ENCODE results near the gene KIF16B.
"Not testable (repeated sequence)": the region's sequence is repeated elsewhere in the genome, so short reads cannot be mapped to it uniquely, and the experiment has no call there.

KIF16B gene

DNA sequence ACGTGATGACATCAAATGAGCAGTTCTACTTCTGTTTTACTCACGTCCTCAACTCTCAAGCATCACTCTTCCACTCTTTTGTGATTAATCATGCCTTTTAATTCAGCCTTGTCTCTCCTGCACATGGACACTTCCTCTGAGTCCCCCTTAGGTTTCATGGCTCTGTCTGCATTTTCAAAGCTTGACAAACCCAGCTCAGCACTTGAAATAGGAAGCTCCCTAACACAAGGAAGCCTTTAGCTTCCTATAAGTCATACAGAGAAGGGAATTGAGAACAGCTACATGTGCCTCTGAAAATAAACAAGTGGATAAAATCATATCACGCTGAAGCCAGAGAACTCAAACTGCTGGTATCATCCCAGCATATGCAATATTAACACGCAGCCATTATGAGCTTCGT lies 21.2 kb downstream of the KIF16B start:
- no peak for DNase-seq

DNA sequence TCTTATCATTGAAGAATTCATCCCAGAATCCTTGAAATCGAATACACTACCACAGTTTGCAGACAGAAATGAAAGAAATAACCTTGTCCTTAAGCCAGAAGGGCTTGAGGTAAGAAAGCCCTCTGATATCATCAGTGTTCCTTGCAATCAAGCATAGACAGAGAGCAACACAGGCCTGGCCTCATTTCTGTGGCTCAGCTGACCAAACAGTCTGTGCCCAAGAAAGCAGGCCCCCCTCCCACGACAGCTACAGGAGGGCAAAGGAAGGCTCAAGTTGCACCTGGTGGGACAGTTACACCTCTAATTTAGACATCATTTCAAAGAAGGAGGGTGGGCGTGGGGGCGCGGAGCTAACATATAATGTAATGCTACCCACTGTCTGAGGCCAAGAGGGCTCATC lies 21.6 kb downstream of the KIF16B start:
- DNase-seq, result no peak

DNA sequence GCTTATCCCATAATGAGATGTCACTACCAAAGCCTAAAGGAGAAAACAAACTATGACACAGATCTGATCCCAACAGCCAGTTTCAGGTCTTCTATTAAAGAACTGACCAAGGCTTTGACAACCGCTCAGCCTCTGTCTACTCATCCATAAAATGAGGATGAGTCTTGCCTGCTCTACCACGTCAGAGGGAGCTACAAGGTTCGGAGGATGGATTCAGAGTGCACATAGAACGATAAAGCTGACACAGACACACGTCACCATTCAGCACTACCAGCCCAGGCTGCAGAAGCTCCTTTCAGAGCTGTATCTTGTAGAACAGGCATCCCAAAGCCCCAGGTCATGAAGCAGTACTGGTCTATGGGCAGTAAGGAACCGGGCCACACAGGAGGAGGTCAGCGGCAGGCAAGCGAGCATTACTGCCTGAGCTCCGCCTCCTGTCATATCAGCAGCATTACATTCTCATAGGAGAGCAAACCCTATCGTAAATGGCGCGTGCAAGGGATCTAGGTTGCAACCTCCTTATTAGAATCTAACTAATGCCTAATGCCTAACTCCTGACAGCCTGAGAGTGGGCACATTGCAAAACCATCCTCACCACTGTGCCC lies 25.1 kb downstream of the KIF16B start:
- DNase-seq, result no peak

DNA sequence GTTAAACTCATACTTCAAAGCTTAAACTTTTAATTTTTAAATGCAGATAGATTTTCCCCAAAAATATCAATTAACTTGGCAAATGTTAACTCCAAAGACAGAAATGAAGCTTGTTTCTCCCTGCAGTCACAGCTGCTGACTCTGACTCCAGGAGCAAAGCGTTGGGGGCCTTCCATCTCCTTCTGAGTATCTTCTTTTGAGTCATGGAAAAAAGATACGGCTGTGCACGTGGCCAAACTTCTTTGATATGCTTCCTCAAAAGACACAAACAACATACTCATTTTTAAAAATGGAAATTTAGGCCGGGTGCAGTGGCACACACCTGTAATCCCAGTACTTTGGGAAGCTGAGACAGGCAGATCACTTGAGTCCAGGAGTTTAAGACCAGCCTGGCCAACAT lies 28.3 kb downstream of the KIF16B start:
- no peak for DNase-seq

DNA sequence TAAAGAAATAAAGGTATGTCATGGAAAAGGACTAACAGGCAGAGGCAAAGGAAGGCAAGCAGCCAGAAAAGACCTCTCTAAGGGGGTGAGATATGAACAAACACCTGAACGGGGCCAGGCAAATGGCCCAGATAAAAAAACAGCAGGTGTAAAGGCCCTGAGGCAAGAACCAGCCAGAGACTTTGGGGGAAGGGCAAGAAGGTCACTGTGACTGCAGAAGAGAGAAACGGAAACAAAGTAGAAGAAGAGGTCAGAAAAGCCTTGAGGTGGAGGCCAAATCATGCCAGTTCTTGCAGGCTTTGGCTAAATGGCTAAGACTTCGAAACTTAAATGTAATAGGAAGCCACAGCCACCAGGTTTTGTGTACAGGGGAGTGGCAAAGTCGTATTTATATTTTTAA lies 30.8 kb downstream of the KIF16B start:
- no peak for DNase-seq

DNA sequence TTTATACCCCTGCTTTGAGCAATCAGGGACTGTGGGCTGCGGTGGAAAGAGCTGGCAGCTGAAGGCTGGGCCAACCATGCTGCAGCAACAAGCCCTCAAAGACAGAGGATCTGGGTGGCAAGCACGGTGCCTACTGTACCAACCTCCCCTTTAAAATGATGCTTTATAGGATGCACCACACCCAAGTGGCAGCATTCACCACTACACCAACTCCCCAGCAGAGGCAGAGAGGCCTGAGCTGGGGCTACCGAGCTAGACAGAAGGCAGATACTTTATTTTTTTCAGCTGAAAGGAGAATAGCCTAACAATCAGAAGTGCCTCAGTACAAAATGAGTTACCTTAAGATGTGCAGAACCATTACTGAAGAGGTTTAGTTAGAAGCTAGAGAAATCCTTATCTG lies 31.4 kb downstream of the KIF16B start:
- DNase-seq, result no peak

DNA sequence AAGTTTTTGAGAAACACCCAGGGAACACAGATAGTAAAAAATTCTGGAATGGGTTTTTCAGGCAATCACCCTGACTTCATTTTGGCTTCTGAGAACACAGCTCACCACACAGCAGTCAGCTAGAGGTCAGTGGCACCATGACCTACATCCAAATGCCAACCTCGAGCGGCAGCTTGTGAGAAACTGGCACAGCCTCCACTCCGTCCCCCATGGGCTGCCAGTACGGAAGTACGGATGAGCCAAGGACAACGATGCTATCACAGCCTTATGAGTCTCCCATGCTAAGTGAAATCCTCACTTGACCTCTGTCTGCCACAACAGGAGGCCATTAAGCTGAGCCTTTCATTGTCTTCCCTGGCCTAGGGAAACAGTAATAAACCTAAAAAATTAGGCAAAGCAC lies 32.0 kb downstream of the KIF16B start:
- DNase-seq, result no peak

DNA sequence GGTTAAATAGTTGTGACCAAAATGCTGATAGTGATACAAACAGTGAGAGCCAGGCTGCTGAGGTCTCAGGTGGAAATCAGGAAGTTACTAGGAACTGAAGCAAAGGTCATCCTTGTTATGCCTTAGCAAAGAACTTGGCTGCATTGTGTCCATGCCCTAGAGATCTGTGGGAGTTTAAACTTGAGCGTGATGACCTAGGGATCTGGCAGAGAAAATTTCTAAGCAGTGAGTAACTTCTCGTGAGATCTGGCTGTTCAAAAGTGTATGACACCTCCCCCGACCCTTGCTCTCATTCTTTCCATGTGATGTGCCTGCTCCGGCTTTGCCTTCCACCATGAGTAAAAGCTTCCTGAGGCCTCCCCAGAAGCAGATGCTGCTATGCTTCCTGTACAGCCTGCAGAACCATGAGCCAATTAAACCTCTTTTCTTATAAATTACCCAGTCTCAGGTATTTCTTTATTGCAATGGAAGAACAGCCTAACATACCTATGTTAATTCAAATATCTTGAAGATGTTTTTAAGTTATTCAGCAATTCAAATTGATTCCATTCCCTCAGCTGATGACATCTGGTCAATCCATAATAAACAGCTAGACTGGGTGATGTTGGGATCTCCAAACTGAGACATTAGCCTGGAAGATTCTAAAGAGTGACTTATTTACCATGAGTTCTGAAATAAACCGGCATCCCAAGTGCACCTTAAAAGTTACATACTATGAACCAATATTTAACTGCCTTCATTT lies 33.8 kb downstream of the KIF16B start:
- no peak for DNase-seq

DNA sequence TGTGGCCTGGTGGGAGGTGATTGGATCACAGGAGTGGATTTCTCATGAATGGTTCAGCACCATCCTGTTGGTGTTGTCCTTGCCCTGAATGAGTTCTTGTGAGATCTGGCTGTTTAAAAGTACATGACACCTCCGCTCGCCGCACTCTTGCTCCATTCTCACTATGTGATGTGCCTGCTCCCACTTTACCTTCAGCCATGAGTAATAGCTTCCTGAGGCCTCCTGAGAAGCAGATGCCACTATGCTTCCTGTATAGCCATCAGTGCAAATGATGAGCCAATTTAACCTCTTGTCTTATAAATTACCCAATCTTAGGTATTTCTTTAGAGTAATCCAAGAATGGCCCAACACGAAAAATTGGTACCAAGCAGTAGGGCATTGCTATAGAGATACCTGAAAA lies 34.5 kb downstream of the KIF16B start:
- no peak for DNase-seq

DNA sequence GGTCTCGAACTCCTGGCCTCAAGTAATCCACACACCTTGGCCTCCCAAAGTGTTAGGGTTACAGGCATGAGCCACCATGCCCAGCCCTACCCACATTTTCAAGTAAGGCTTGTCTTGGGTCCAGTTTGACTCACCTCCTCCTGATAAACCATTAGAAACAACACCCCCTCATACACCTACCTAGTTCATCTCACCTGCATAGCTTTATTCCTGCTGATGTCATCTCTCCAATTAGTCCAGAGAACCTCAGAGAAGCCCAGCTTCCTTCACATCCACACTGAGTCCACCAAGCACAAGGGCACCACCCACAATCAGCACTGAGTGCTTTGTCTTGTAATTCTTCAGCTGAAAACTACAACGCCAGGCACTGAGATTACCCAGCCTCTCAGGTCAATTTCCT lies 35.3 kb downstream of the KIF16B start:
- DNase-seq, result no peak

DNA sequence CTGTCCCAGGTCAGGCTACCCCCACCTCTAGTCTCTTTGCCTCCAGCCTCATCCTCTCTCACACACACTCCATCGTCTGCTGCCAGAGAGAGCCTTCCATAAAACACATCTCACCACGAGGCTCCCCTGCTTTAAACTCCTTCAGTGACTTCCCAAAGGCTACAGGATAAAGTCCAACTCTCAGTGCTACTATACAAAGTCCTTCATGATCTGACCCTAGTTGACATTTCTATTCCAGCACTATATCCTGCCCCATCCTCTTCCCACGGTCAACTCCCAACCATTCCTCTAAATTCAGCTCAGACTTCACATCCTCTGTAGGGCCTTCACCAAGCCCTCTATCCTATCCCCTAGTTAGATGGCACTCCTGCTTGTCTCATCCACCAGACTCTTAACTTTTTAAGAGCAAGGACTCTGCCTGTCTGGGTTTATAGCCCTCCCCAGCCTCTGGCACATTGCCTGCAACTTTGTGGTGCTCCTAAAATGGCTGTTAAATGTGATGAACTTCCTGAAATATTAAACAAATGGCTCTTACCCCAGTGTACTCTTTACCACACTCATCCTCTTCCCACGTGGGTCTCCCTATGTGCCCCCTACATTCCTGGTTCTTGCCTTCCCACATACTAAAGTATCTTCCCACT lies 36.1 kb downstream of the KIF16B start:
- no peak for DNase-seq

DNA sequence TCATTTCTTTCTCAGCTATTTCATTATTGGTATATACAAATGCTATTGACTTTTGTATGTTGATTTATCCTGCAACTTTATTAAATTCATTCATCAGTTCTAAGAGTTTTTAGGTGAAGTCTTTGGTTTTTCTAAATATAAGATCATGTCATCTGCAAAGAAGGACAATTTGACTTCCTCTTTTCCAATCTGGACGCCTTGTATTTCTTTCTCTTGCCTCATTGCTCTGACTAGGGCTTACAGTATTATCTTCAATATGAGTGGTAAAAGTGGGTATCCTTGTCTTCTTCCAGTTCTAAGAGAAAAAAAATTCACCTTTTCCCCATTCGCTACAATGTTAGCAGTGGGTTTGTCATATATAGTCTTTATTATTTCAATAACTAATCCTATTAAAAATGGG lies 38.0 kb downstream of the KIF16B start:
- DNase-seq, result no peak

DNA sequence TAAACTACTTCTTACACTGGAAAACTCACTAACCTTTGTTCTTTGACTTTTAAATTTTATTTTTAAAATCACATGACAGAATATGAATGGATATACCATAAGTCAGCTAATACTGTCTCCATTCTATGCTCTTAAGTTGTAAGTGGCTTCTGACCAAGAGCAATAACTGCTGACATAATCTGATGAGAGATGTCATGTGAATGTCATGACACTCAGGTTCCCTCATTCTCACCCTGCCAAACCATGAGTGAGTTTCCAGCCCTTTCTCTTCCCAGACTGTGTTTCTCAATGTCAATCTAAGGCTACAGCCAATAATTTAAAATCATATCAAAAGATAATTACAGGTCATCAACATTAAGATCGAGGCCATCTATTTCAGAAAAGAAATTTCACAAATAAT lies 39.7 kb downstream of the KIF16B start:
- no peak for DNase-seq

DNA sequence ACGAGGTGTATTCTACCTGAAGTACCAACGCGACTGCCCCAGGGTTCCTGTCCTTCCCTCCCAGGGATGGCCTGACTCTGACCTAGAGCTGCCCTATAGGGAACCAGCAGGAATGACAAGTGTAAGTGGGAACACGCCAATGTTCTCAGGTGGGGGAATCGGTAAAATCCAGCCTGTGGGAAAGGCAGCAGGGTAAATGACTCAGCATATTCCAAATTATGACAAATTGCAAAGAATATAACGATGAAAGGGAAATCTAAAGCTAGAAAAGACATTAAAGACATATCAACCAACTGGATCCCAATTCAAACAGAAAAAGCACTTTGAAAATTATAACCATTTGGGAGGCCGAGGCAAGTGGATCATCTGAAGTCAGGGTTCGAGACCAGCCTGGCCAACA lies 41.8 kb downstream of the KIF16B start:
- DNase-seq, result no peak

DNA sequence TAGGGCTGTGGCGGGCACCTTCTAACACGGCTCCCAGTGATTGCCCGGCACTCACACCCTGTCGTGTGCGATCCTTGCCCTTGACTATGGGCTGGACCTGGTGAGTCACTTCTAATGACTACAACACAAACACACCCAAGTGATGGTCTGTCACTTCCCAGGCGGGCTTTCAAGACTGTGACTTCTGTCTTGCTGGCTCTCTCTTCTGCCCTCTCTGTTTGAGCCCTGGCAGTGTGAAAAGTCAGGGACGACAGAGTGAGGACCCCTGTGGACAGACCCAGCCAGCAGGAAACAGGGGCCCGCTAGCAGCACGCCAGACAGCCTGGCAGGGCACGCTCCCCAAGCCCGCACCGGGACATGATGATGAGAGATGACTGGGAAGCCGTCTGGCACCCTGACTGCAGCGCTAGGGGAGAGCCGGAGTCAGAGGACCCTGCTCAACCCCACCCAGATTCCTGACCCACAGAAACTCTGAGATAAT lies 43.0 kb downstream of the KIF16B start:
- no peak for DNase-seq

DNA sequence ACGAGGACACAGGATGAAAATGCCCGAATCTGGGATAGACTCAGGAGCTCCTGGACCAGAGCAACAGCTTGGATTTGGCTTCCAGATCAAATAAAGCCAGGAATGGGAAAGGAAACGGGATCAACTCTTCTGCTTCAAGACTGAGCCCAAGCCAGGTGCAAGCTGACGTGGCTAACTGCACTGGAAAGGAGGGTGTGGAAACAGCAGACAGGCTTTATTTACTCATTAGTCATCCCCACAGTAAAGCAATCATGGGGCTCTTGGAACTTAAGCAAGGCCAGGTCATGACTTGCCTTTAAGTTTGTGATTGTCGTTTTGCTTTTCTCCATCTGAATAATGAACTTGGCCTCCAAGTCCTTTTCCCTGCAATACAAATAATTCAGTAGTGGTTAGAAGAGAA lies 45.2 kb downstream of the KIF16B start:
- peak; percentile 92 for DNase-seq

DNA sequence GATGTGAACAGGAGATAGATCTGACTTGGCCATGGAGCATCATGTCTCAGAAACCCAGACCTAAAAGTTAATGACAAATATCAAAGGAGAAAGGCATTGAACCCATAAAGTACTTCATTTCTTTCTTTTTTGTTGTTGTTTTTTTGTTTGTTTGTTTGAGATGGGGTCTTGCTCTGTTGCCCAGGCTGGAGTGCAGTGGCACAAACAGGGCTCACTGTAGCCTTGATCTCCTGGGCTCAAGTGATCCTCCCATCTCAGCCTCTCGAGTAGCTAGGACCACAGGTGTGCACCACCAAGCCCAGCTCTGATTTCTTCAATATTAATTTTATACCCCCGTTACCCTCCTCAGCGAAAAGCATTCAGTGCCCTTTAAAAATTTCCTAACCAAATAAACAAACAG lies 45.8 kb downstream of the KIF16B start:
- DNase-seq, result no peak

DNA sequence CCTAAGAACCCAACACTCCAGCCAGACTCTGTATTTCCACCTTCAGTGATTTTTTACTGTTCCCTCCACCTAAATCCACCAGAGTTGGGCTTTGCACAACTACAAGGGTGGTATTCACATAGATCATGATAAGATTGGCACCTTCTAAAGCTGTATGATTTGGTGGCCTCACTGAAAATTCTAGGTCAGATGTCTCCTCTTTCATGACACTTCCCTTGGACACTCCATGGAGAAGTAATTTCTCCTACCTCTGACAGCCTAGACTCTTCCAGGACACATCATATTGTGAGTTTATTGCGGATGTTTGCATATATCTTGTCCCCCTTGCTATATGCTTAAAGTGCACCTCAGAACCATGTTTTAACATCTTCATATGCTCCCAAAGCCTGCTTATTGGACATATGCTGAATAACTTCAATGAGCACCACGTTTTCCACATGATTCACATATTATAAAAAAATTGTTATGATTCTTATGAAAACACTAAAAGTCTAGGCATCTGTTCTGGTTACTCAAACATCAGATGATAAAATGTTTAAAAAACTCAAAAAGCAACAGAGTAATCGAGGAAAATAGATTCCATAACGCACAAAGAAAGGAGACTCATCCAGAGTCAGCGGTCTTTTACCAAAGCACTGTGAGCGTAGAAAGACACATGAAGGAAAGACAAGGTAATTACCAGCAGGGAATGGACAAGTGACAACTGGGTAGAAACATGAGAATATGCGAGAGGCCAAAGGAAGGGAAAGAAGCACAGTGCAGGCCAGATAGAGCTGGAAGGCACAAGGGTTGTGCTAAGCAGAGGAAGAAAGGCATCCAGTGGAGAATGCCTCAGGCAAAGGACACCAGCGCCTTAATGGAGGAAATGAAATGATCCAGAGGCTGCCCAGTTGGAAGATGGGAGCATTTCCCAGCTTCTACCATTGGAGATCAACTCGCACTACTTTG lies 46.5 kb downstream of the KIF16B start:
- DNase-seq, result no peak

DNA sequence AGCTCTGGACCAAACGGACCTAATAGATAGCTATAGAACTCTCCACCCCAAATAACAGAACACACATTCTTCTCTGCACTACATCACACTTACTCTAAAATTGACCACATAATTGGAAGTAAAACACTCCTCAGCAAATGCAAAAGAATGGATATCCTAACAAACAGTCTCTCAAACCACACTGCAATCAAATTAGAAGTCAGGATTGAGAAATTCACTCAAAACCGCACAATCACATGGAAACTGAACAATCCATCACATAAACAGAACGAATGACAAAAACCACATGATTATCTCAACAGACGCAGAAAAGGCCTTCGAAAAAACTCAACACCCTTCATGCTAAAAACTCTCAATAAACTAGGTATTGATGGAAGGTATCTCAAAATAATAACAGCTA lies 50.6 kb downstream of the KIF16B start:
- not testable (repeated sequence) for DNase-seq

DNA sequence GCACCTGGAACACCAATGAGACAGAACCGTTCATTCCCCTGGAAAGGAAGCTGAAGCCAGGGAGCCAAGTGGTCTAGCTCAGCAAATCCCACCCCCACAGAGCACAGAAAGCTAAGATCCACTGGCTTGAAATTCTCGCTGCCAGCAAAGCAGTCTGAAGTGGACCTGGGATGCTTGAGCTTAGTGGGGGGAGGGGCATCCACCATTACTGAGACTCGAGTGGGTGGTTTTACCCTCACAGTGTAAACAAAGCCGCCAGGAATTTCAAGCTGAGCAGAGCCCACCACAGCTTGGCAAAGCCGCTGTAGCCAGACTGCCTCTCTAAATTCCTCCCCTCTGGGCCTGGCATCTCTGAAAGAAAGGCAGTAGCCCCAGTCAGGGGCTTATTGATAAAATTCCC lies 53.1 kb downstream of the KIF16B start:
- no peak for DNase-seq

DNA sequence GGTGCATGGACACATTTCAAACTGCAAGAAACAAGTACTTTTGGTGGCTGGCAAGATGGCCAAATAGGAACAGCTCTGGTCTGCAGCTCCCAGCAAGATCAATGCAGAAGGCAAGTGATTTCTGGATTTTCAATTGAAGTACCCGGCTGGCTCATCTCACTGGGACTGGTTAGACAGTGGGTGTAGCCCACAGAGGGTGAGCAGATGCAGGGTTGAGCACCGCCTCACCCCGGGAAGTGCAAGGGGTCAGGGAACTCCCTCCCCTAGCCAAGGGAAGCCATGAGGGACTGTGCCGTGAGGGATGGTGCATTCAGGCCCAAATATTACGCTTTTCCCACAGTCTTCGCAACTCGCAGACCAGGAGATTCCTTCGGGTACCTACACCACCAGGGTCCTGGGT lies 53.6 kb downstream of the KIF16B start:
- not testable (repeated sequence) for DNase-seq

DNA sequence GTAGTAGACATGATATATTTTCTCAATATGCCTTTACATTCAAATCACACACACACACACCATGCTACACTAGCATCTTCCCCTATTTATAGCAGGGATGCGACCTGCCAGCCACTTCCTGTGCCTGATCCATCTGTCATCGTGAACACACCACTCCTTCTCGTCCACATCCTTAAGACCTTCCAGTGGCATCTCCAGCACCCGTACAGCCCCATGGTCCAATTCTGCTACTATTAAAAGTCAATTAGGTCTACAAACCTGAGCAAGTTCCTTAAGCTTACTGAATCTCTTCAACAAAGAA lies 54.5 kb downstream of the KIF16B start:
- no peak for DNase-seq
